GM12874 (cell line): ENCODE data around the gene DHX38.

ENCODE experiments used
- TF ChIP-seq, protein P1 (sequence below): IDR thresholded peaks from 2 replicates; pipeline ENCODE4 v1.5.1; 2011; ENCODE audit warnings: low read depth, mild to moderate bottlenecking, control low read depth, low read length, moderate library complexity; ENCODE audit not compliant: insufficient read depth

Gene DHX38

DNA sequence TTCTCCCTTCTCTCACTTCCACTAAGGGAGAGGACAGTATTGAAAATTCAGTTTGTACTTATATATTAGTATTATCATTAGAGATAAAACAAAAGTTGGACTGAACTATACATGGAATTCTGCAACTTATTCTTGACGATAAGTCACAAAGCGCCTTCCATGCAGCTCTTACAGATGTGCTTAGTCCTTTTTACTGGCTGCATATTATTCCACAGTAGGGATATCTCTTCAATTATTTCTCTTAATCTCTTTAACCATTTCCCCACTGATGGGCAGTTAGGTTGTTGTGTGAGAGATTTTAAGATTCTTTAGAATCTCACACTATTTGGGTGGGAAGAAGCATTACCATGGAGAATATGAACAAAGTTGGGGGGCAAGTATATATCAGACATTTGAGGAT, 46.3 kb downstream of the DHX38 start:
- TF ChIP-seq, protein P1, sequence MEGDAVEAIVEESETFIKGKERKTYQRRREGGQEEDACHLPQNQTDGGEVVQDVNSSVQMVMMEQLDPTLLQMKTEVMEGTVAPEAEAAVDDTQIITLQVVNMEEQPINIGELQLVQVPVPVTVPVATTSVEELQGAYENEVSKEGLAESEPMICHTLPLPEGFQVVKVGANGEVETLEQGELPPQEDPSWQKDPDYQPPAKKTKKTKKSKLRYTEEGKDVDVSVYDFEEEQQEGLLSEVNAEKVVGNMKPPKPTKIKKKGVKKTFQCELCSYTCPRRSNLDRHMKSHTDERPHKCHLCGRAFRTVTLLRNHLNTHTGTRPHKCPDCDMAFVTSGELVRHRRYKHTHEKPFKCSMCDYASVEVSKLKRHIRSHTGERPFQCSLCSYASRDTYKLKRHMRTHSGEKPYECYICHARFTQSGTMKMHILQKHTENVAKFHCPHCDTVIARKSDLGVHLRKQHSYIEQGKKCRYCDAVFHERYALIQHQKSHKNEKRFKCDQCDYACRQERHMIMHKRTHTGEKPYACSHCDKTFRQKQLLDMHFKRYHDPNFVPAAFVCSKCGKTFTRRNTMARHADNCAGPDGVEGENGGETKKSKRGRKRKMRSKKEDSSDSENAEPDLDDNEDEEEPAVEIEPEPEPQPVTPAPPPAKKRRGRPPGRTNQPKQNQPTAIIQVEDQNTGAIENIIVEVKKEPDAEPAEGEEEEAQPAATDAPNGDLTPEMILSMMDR, result no peak

DNA sequence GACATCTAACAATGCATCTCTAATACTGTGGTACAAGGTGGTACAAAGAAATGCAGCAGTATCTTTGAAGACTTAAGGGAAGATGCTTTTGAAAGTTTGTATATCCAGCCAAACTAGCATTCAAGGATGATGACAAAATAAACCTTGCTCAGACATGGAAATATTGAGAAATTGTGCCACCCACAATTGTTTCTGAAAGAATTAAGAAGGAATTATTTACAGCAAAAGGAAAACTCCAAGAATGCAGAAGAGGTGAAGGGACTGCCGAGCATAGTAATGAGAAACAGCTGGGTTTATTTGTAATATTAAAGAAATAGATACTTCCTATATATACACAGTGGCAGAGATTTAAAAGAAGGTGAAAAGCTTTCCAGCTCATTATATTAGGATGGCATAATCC, 48.8 kb downstream of the DHX38 start:
- TF ChIP-seq, protein P1, result no peak

DNA sequence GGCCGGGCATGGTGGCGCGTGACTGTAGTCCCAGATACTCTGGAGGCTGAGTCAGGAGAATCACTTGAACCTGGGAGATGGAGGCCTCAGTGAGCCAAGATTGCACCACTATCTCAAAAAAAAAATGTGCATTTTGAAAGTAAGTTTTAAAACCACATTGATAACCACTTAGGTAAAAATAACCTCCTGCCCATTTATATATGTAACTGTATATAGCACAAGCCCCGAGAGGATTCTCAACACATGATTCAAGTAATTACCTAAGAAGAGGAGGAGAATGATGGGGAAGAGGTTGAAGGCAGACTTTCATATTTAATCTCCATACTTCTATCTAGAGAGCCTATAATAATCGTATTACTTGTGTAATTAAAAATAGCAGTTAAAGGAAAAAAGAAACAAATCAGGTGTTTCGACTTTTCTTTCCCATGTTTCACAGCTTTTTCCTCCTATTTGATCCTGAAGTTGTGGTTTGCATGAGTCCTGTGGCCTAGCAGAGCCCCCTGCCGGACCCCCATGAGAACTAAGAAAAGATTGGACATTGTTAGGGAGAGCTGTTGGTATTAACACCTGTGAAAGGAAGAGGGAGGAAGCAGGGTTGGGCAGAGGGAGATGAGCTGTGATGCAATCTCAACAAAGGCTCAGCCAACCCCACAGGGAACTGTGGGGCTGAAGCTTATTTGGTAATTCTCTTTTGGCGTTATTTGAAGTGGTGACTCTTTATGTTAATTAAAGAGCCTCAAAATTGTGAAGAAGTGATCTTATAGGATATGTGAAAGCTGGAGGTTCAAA, 56.2 kb downstream of the DHX38 start:
- TF ChIP-seq, protein P1, result no peak

DNA sequence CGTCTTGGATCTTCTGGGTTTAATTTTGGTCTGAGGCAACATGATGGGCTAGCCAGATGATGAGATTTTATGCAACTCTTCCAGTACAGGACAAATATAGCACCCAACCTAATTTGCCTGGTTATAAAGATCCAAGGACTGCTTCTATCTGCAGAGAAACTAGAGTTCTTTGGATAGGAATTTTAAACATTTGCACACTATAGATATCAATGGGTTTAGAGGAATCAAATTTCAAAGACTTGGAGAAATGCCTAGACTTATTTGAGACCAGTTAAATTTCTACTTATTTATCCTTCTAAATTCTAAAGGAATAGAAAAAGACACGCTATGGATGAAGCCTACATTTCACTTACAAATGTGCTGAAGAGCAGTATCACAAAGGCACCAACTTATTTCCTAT, 65.7 kb downstream of the DHX38 start:
- TF ChIP-seq, protein P1, result no peak

DNA sequence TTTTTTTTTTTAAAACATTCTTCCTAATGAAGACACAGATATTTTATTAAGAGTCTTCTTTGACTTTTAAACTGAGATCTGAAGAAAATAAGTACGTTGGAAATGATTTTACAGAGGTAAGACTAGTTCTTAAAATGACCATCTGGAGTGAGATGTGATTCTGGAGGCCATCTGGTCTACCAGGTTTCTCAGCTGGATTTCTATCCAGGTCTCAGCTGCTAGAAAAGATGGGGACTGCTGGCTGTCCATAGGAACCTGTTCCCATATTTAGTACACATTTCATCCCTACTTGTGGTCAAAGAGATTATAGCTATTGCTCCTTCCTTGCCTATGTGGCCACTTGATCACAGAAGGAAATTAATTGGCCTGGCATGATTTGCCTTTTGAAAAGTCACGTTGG, 66.2 kb downstream of the DHX38 start:
- TF ChIP-seq, protein P1, result no peak

DNA sequence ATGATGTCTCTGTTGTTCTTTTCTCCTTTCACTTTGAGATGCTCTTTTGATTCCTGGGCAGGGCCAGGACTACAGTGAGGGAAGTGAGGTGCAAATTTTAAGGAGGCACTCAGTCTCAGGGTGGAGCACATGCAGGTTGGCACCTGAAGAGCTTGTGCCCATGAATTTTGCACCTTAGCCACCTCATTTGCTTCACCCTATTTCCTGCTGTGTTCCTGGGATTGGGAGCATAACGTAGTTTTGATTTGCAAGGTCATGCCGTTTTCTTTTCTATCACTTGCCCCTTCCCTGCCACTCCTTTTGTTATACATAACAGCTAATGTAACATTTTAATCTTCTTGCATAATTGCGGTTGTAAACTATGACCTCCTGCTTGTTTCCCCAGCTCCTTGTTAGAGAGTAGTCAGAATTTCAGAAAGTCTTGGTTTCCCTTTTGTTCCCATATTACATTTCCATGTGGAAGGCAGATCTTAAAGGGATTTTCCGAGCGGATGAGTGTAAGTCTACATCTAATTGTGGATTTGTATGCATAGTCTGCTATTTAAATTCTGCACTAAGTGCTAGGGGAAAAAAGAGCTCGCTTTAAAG, 68.6 kb downstream of the DHX38 start:
- TF ChIP-seq, protein P1, result no peak
